Activated T-cell treated with anti-CD3 and anti-CD28 coated beads, Interleukin-2, amount 50 U/mL, for 1 hour (primary cell): ENCODE measurements around the gene PFKFB2.

ENCODE experiments used
- DNase-seq: peaks from one replicate; pipeline ENCODE4 v3.0.0-alpha.2; 2020

PFKFB2 gene

DNA sequence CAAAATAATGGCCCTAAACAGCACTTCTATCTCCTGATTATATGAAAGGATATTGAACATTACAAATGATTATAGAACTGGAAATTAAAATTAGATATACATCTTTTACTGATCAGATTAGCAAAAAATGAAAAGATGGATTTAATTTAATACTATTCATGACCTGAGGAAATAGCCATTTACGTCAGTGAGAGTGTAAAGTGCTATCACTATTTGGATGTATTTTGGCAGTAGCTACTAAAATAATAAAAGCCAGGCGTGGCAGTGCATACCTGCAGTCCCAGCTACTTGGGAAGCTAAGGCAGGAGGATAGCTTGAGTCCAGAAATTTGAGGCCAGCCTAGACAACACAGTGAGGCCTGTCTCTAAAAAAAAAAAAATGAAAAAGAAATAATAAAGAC is 40.9 kb downstream of the PFKFB2 start:
- DNase-seq = no peak

DNA sequence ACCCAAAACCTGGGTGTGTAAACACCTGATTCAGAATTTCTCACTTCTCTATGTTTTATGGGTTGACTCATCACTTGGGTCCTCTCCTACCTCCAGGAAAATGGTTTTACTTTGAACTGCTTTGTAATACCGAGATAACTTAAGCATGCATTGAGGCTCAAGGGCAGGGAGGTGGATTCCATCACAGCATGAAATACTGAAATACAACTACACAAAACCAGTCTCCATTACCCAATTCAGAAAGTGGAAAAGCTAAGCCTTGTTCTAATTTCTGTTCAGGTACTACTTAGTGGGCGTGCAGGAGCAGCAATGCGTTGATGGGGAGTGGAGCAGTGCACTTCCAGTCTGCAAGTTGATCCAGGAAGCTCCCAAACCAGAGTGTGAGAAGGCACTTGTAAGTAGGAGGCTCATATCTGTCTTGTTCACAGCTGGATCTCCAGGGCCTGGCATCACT is 44.8 kb downstream of the PFKFB2 start:
- no peak for DNase-seq

DNA sequence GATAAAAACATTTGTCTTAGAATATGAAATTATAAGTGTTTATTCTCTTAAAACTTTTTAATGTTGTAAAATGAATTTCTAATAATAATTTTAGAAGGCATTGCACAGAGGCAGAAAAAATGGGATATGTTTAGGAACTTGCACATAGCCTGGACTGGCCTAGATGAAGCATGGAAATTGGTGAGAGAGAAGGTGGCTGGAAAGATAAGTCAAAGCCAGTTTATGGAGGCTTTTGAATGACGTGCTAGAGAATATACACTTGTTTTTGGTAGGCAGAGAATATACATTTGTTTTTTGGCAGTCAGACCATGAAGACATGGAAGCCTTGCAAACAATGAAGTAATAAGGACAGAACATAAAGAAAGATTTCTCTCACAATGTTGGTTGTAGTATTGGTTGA is 48.6 kb downstream of the PFKFB2 start:
- DNase-seq = no peak

DNA sequence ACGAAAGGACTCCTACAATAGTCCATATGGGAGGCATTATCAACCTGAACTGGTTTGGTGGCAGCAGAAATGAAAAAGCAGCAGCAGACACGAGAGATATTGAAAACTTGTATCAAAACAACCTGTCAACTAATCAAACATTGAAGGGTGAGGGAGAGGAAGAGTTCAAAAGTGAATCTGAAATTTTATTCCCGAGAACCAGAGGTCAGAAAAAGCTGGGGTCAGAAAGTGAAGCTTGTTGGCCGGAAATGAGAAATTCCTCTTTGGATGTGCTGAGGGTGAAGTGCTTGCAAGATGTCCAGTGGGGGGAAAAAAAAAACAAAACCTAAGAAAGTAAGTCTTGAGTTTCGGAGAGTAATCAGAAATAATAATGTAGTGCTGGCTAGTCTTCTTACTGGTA is 49.1 kb downstream of the PFKFB2 start:
- no peak for DNase-seq

DNA sequence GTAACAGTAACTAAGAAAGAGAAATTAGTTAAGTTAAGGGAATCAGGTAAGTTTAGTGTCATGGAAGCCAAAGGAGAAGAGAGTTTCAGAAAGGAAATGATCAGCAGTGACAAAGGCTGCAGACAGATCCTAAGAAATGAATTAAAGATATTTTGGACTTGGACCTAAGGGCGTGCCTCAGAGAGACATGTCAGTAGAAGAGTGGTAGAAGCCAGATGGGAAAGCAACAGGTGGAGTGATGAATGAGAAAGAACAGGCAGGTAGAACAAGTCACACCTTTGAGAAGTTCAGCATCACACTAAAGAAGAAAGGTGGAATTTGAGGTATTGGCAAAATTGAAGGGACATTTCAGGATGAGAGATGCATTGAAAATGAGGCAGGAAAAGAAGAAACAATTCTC is 49.6 kb downstream of the PFKFB2 start:
- DNase-seq = no peak

DNA sequence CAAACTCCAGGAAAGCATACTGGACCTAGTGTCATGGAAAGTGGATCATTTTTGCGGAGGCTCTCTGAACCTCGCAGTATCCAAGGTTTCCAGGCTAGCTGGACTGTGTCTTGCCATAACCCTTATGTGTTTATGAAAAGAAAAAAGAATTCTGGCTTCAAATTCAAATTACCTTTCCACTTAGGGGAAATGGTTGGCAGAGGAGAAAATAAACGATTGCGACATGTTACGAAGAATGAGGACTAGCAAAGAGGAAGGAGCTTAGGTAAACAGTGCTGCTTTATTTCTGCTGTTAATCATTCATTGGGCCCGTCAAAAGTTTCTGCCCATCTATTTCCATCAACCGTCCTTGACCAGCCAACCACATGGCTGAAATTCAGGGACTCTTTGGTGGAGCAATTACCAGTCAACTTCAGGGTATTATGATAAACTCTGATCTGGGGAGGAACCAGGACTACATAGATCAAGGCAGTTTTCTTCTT is 50.9 kb downstream of the PFKFB2 start, which contains the start of gene C4BPA:
Gene C4BPA, plus strand, starts transcription at position 342 of the 482 bp plus-strand sequence. CDS start 8,793 bp downstream, outside the sequence.
- DNase-seq = no peak

DNA sequence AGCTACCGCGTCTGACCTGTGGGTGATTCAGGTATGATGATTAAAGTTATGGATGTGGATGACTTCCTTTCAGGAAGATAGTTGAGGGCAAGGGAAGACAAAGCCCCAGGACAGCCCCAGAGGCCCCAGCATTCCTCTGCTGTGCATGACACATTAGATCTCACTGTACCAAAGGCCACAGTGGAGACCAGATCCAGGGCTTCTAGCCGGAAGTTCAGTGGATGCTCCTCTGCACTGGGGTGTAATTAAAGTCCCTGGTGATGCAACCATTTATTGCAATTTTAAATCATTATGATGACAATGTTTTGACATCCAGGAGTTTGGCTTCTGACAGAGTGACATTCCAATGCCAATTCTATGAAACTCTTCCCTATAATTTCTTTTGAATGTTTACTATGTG is 55.9 kb downstream of the PFKFB2 start:
- no peak for DNase-seq

DNA sequence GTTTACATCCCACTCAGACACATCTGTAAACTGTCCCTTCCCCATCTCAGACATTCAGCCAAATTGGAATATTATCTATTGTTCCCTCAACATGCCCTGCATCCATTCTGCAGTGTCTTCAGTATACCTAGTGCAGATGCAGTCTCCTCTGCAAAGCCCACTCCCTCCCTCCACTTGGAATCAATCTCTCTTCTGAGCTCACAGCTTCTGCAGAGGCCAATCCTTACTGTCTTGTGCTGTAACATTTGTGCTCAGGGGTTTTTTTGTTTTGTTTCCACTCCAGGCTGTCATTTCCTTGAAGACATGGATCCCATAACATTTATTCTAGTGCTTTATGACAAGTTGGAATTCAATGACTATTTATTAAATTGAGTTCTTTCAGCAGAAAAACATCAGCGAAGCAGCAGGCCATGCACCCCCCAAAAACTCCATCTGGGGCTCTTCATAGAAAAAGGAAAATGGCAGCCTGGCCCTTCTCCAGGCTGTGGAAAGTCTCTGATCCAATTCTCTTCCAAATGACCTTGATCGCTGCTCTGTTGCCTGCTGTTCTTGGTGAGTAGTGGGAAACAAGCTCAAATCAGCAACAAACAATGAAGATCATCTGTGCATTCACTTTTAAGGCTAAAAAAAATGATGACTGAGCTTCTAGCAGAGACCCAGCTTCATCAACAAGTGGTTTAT is 59.7 kb downstream of the PFKFB2 start:
- no peak for DNase-seq

DNA sequence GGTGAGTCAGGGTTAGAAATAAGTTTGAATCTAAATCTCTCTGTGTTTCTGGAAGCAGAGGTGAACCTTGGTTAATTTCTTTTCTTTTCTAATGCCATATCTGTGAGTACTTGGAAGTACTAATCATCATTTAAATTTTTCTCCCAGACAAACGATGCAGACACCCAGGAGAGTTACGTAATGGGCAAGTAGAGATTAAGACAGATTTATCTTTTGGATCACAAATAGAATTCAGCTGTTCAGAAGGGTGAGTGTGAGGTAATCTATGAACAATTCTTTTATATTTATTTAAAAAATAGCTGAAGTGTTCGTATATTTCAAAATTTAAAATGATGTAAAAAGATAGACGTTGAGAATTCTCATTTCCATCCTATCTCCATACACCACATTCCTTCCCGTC is 62.2 kb downstream of the PFKFB2 start:
- DNase-seq = no peak

DNA sequence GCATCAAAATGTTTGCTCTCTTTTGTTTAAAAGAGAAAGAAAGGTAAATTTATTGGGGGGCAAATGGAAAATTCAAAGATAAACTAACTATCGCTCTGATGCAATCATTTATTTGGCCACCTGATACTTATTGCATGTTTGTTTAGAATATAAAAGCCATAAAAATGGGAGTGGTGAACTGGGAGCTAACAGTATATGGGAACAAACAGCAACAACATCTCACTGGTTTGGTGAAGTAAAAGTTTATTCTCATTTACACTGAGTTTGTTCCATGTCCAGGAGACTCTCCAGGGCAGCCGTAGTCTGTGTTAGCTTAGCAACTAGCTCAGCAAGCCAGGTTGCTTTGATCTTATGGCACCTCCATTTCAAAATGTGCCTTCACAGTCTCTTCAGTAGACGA is 71.3 kb downstream of the PFKFB2 start:
- no peak for DNase-seq

DNA sequence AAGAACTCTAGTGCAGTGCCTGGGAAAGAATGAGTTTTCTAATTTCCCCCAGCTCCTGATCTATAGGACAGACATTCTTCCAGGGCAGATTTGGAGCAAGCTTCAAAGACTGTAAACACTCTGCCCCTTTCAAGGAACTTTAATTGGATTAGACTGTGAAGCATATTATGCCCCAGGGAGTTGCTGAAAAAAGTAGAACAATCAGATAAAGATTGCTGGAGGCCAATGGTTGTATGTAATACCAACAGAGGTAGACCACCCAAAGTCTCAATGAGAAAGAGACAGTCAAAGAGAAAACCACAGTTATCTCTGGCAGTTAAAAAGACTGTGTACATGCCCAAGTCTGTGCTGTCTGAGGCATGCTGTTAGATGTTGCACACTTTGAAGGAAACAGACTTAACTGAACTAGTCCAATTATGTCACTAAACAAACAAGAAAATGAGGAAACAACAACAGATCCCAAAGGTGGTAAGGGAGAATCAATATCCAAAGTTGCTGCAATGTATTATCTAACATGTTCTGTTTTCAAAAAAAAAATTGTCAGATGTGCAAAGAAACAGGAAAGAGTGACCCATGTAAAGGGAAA is 75.4 kb downstream of the PFKFB2 start:
- no peak for DNase-seq

DNA sequence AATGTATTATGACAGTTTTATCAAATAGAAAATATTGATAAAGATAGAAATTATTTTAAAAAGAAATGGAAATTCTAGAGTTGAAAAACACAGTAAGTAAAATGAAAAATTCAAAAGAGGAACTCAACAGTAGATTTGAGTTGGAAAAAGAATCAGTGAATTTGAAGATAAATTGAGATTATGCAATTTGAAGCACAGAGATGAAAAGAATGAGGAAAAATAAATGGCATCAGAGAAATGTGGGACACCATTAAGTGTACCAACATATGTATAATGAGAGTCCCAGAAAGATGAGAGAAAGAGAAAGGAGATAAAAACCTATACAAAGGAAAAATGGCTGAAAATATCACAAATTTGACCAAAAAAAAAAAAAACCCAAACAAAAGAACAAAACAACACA is 76.0 kb downstream of the PFKFB2 start:
- no peak for DNase-seq
